Sigmoid colon (tissue), 7 donors: ENCODE measurements around the gene TNFRSF18. TPM values are rescaled to one million over a fixed set of nuclear protein-coding genes. Genes with fewer than 3 reads are reported as not detected.
"Not testable (repeated sequence)": the region's sequence is repeated elsewhere in the genome, so short reads cannot be mapped to it uniquely, and the experiment has no call there.

ENCODE experiments used
- DNase-seq: peaks from one replicate; pipeline ENCODE4 v3.0.0-alpha.2; 2019
- H3K27ac ChIP-seq, 4 donors: fragments of 200-600 bp; sonication (generic); one replicate each; pipeline ENCODE4 v1.5.1; 2016 to 2019; ENCODE audit warnings: mild to moderate bottlenecking in 1 of 4
- H3K27me3 ChIP-seq, 3 donors: fragments of 200-600 bp; sonication (generic); one replicate each; pipeline ENCODE4 v1.5.1; 2019; ENCODE audit warnings: mild to moderate bottlenecking in 1 of 3
- H3K36me3 ChIP-seq, 4 donors: fragments of 200-600 bp; sonication (generic); one replicate each; pipeline ENCODE4 v1.5.1; 2016 to 2019
- H3K4me1 ChIP-seq, 4 donors: fragments of 200-600 bp; sonication (generic); one replicate each; pipeline ENCODE4 v1.5.1; 2017 to 2019
- H3K4me3 ChIP-seq, 4 donors: fragments of 200-600 bp; sonication (generic); one replicate each; pipeline ENCODE4 v1.5.1; 2017 to 2019; ENCODE audit warnings: mild to moderate bottlenecking in 2 of 4, moderate library complexity in 1 of 4
- H3K9me3 ChIP-seq, 4 donors: fragments of 200-600 bp in 3 of 4; sonication (generic) in 3 of 4; one replicate each; pipeline versions ENCODE4 v1.5.1 to v1.6.1; 2013 to 2019
- CTCF ChIP-seq, 4 experiments: fragments of 450-650 bp in 3 of 4; fragments of 200-600 bp in 1 of 4; IDR thresholded peaks; one replicate each; pipeline ENCODE4 v1.5.1; 2016 to 2019; ENCODE audit warnings: antibody characterized with exemption in 4 of 4, mild to moderate bottlenecking in 3 of 4, moderate library complexity in 2 of 4
- EP300 ChIP-seq, 4 donors: sonication (generic); formaldehyde crosslinking; IDR thresholded peaks; one replicate each; pipeline ENCODE4 v1.6.1; 2017; ENCODE audit warnings: antibody characterized with exemption in 4 of 4
- POLR2A ChIP-seq, 2 donors: fragments of 450-650 bp; IDR thresholded peaks; one replicate each; pipeline ENCODE4 v1.6.1; 2016; ENCODE audit warnings: antibody characterized with exemption in 2 of 2, mild to moderate bottlenecking in 2 of 2, moderate library complexity in 2 of 2
- POLR2AphosphoS5 ChIP-seq, 4 donors: sonication (generic); formaldehyde crosslinking; IDR thresholded peaks; one replicate each; pipeline ENCODE4 v1.6.1; 2017; ENCODE audit warnings: antibody characterized with exemption in 4 of 4
- WGBS, 2 donors: extraction: QIAGEN DNeasy Blood & Tissue Kit; methylation state at CpG; one replicate each; pipeline ENCODE4 v1.1.7; 2013; 5-methylcytosine and 5-hydroxymethylcytosine counted together
- intact Hi-C: fragments of 100-400 bp; cut with DNase I; formaldehyde crosslinking; loops from one replicate; pipeline ENCODE4 v1.15.1; 2023
- polyA plus RNA-seq, 3 donors: library from polyadenylated mRNA; stranded (reverse); fragments of 200-250 nt; gene quantifications; one replicate each; pipeline ENCODE4 v1.2.3, GENCODE V29; 2013
- total RNA-seq, 4 donors: library from RNA; depleted of rRNA; stranded (reverse); fragments of >200 nt; gene quantifications; one replicate each; pipeline ENCODE4 v1.1.0, GENCODE V29; 2016
- donor health status: healthy with polysubstance abuse.
- donor health status: Bipolar disorder and iron deficiency.
- donor health status: healthy.

TNFRSF18 gene
- total and polyA plus RNA-seq, 7 donors = 0.71 to 3.9 (median 1.2) TPM; not detected in 4

GRCh38 chr1:1253314-1253713, 46.9 kb upstream of the TNFRSF18 start:
- H3K4me1 ChIP-seq = no peaks in the 10 kb centered on the region

GRCh38 chr1:1250786-1251284, 44.4 kb upstream of the TNFRSF18 start:
- Histone ChIP-seq H3K27ac (no peak overlapping the region), H3K27me3 (peaks cover 11 to 28% (median 24%) of the 10 kb centered on the region in 3 donors), H3K9me3 (no peaks in the 10 kb centered on the region), H3K36me3 (peaks cover 6 to 39% (median 22%) of the 10 kb centered on the region in 4 donors), H3K4me3 (no peak overlapping the region), H3K4me1 (peaks cover 0 to 13% (median 13%) of the 10 kb centered on the region in 4 donors)
- no peak for DNase-seq
- intact Hi-C loops = no loop called here
- 68 to 78% methylated on average over 16 of the region's 16 CpGs for WGBS, 2 donors
- TF ChIP-seq POLR2AphosphoS5 (IDR thresholded peaks at IDR 0.05) = no peak
- no peak for TF ChIP-seq POLR2A (IDR thresholded peaks at IDR 0.05)
- no peak for TF ChIP-seq CTCF (IDR thresholded peaks at IDR 0.05)
- no peak for TF ChIP-seq EP300 (IDR thresholded peaks at IDR 0.05)

More at GRCh38 chr1:1253314-1253713, 46.9 kb upstream of the TNFRSF18 start:
- no peak for DNase-seq
- intact Hi-C loops = no loop called here
- 81 to 91% methylated on average over 12 of the region's 12 CpGs for WGBS, 2 donors
- no peak overlapping the region for H3K4me3 ChIP-seq
- TF ChIP-seq CTCF (IDR thresholded peaks at IDR 0.05) (no peak), EP300 (IDR thresholded peaks at IDR 0.05) (no peak), POLR2A (IDR thresholded peaks at IDR 0.05) (no peak), POLR2AphosphoS5 (IDR thresholded peaks at IDR 0.05) (no peak)
- H3K9me3 ChIP-seq = no peaks in the 10 kb centered on the region
- peaks cover 0 to 3% (median 0%) of the 10 kb centered on the region in 3 donors for H3K27me3 ChIP-seq
- peaks cover 11 to 50% (median 28%) of the 10 kb centered on the region in 4 donors for H3K36me3 ChIP-seq
- no peak overlapping the region for H3K27ac ChIP-seq

GRCh38 chr1:1248009-1248913, 41.9 kb upstream of the TNFRSF18 start:
- H3K4me3 ChIP-seq, DNase-seq, H3K9me3 ChIP-seq, H3K27ac ChIP-seq, intact Hi-C loops: not testable (repeated sequence)
- peaks cover 0 to 13% (median 13%) of the 10 kb centered on the region in 4 donors for H3K4me1 ChIP-seq
- H3K36me3 ChIP-seq = peaks cover 0 to 13% (median 3%) of the 10 kb centered on the region in 4 donors
- 85 to 93% methylated on average over 21 of the region's 21 CpGs for WGBS, 2 donors
- peaks cover 11 to 34% (median 31%) of the 10 kb centered on the region in 3 donors for H3K27me3 ChIP-seq

GRCh38 chr1:1247341-1247913, 41.0 kb upstream of the TNFRSF18 start:
- TF ChIP-seq POLR2A (IDR thresholded peaks at IDR 0.05) = no peak
- no peak for TF ChIP-seq POLR2AphosphoS5 (IDR thresholded peaks at IDR 0.05)
- TF ChIP-seq CTCF (IDR thresholded peaks at IDR 0.05) = no peak
- no peak for TF ChIP-seq EP300 (IDR thresholded peaks at IDR 0.05)
- Histone ChIP-seq H3K27ac (no peak overlapping the region), H3K27me3 (peaks cover 11 to 34% (median 31%) of the 10 kb centered on the region in 3 donors), H3K9me3 (no peaks in the 10 kb centered on the region), H3K4me3 (no peak overlapping the region), H3K36me3 (peaks cover 0 to 7% (median 3%) of the 10 kb centered on the region in 4 donors), H3K4me1 (peaks cover 0 to 13% (median 13%) of the 10 kb centered on the region in 4 donors)
- DNase-seq = no peak
- WGBS, 2 donors = 56 to 74% methylated on average over 25 of the region's 25 CpGs
- intact Hi-C loops = no loop called here
